Measurements from ENCODE around the gene SLC41A3.
"Not testable (repeated sequence)": the region's sequence is repeated elsewhere in the genome, so short reads cannot be mapped to it uniquely, and the experiment has no call there.

SLC41A3 gene

GRCh38 chr3:126053513-126053912, 30.4 kb downstream of the SLC41A3 start:
- no peak for DNase-seq

DNA sequence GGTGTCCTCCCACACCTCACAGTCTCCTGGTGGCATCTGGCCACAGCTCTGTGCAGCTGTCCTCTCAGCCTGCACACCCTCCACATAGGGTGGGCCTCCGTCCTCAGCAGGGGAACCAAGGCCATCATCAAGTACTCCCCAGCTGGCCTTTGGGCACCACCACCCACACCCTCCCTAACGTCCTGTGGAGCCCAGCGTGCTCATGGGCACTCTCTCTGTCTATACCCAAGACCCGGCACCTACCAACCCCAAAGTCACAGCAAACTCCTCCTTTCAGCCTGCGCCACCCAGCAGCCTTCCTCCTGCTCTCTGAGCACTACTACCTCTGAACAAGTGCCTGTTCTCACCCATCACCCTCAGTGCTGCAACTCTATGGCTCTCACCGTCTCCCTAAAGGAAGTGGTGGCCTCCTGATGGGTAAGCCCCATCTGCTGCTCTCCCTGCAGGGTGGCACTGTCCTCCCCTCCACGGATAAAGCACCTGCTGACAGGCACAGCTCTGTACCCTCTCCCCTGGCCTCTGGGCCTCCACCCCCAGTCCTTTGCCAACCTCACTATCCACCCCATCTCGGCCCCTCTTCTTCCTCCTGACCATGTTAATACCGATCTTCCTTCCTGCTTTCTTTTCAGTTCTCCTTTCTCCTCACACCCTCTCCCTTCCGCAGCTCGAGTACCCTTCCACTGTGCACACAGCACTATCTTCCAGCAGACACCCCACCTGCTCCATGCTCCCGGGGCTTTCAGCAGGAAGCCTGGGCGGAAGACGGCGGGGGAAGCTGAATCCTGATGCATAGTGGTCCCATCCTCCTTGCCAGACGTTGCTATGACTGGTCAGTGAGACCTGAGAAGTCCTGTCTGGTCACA, 31.5 kb downstream of the SLC41A3 start:
- no peak for DNase-seq

- no peak for DNase-seq
Measured at GRCh38 chr3:126051741-126052140, 32.2 kb downstream of the SLC41A3 start.

DNA sequence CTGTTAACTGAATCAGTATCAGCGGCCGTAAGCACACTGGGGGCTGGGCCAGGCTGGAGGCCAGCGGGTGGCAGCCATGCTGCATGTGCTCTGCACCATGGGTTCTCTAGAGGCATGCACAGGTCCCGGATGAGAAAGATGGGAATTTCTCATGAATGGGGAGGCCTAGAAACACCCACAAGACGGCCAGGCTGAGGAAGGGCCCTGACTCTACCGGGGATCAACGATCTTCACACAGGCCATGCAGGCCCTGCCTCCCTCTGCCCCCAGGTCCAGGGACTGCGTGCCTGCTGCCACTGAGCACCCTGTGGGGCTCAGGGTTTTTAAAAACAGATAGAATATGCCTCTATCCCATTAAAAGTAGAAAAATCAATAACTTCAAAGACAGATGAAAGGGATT, 32.7 kb downstream of the SLC41A3 start:
- DNase-seq, result no peak

DNA sequence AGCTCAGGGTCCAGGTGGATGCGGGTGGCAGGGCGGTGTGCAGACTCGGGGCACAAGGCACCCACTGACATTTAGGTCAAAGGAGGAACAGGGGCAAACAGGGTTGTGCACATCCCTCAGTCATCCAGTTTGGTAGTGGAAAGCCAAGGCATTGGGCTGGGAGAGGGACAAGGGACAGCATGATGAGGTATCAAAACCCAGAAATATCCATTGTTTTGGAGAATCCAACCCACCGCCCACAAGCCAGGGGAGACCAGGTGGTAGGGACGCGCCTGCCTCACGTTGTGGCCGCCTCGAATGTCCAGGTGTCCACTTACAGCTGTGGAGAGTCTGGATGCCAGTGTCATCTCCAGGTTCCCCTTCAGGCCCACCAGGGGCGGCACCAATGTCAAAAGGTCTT, 33.3 kb downstream of the SLC41A3 start:
- no peak for DNase-seq

DNA sequence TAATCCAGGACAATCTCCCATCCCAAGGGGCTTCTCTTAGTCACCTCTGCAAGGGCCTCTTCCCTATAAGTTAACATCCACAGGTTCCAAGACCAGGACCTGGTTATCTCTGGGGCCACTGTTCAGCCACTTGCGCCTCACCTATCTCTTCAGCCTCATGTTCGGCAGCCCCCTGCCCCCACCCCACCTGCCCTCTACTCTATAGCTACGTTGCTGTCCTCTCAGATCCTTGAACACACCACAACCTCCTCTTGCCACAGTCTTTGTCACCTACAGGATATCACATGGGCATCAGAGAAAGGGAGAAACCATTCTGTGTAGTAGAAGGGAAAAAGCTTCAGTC, 33.9 kb downstream of the SLC41A3 start:
- no peak for DNase-seq

DNA sequence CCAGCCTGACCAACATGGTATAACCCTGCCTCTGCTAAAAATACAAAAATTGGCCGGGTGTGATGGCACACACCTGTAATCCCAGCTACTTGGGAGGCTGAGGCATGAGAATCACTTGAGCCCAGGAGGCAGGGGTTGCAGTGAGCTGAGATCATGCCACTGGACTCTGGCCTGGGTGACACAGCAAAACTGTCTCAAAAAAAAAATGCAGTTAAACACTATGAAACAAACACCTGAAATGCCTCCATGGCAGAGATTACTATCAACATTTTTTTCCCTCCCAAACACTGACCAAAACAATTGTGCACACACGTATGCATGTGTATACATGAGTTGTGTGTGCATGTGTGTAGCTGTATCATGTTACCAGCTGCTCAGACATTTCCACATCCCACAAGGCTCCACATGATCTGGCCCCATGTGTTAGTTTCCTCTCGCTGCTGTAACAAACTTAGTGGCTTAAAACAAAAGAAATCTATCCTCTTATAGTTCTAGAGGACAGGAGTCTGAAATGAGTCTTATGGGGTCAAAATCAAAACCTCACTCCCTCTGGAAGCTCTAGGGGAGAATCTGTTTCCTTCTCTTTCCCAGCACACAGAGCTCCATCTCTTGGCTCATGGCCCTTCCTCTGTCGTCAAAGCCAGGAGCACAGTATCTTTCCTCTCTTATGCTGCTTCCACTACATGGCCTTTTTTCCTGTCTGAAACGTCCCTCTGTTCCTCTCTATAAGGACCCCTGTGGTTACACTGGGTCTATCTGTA, 34.5 kb downstream of the SLC41A3 start:
- peak in 1 of 14 donors; percentile 21 for DNase-seq

GRCh38 chr3:126040386-126040785, 43.5 kb downstream of the SLC41A3 start:
- no peak for DNase-seq

DNA sequence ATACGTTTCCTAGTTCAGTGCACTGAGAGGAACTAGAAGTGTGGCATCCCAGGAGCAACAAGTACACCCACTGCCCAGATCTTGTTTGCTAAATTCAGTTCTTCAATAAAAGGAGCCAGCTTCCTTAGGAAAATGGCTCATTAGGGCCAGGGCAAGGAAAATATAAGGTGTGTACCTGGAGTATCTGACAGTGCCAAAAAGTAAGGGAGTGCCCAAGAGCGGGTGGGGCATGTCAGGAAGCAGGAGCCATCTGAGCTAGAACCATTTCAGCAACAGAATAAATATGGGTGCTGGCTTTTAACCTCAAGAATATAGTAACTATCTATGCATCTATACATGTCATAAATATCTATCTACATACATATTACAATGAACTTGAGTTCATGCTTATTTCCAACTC, 44.1 kb downstream of the SLC41A3 start:
- no peak for DNase-seq

GRCh38 chr3:126038791-126039190, 45.1 kb downstream of the SLC41A3 start:
- DNase-seq, result not testable (repeated sequence)

GRCh38 chr3:126036056-126036549, 47.8 kb downstream of the SLC41A3 start:
- DNase-seq, result no peak

- DNase-seq, result no peak
Measured at GRCh38 chr3:126035362-126036050, 48.4 kb downstream of the SLC41A3 start.

GRCh38 chr3:126034481-126035361, 49.2 kb downstream of the SLC41A3 start:
- DNase-seq, result no peak

GRCh38 chr3:126033765-126034164, 50.2 kb downstream of the SLC41A3 start:
- DNase-seq, result no peak

- DNase-seq, result no peak
Measured at GRCh38 chr3:126033051-126033745, 50.7 kb downstream of the SLC41A3 start.

GRCh38 chr3:126031981-126032471, 51.9 kb downstream of the SLC41A3 start:
- DNase-seq, result no peak

DNA sequence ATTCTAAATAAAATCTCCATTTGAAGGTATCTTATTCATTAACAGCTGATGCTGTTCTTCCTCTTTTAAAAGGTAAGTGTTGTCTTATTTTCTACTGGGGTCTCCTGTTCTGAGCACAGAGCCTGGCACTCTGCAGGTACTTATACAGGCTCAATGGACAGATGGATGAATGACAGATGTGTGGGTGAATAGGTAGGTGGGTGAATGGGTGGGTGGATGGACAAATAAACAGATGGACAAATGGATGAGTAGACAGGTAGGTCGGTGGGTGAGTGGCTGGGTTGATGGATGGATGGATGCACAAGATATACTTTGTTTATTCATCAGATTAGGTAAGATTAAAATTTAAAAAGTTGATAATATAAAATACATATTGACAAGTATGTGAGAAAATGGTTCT, 53.5 kb downstream of the SLC41A3 start:
- no peak for DNase-seq

- no peak for DNase-seq
Measured at GRCh38 chr3:126029241-126029640, 54.7 kb downstream of the SLC41A3 start.

DNA sequence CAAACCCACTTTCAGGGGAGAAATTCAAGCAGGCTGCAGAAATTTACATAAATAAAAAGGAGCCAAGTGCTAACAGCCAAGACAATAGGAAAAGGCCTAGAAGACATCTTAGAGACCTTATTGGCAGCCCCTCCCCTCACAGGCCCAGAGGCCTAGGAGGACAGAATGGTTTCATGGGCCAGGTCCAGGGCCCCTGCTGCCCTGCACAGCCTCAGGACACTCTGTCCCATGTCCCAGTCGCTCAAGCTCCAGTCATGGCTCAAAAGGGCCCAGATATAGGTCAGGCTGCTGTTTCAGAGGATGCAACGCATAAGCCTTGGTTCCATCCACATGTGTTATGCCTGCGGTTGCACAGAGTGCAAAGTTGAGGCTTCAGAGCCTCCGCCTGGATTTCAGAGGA, 55.8 kb downstream of the SLC41A3 start:
- no peak for DNase-seq

DNA sequence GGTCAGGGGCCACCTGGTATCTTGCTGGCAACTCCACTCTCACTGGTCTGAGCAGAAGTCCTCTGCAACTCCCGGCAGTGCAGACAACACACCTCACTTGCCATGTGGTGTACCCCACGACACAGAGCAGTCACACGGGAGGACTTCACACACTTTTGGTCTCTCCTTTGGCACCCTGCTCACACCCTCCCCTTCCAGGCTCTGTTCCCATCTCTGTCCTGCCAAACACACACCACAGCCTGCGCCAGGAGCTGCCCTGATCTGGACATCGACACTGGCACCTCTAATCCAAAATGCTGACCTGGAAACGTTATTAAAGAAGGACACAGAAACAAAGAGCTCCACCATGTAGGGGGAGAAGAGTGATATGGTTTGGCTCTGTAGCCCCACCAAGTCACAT, 57.2 kb downstream of the SLC41A3 start:
- DNase-seq, result peak in 1 of 14 donors; percentile 25

DNA sequence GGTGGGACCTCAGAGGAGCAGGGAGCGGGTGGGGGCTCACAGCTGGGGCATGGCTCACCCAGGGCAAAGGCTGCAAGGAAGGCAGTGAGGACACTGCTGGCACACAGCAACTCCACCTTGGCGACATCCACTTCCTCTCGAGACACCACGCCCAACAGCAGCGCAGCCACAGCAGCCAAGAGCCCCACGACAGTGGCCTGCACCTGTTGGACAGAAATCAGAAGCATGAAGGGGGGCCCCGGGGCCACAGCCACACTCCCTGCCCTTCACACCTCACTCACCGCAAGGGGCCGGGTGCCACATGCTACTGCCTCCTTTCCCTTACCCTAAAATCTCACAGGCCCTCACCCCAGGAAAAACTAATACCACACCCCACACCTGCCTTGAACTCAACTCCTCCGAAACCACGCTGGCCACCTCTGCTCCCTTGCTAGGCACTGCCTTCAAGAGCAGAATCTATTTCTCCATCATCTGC, 57.6 kb downstream of the SLC41A3 start:
- no peak for DNase-seq
